GM18511 (cell line): ENCODE measurements around the gene MASTL.

Experiments
- ATAC-seq: cut with Tn5 transposase; IDR thresholded peaks from one replicate; pipeline ENCODE4 v1.9.1; 2021; ENCODE audit warnings: mild to moderate bottlenecking, moderate library complexity; ENCODE audit not compliant: unreplicated experiment

The MASTL gene

GRCh38 chr10:27225011-27225590, 69.9 kb downstream of the MASTL start:
- ATAC-seq: no peak

DNA sequence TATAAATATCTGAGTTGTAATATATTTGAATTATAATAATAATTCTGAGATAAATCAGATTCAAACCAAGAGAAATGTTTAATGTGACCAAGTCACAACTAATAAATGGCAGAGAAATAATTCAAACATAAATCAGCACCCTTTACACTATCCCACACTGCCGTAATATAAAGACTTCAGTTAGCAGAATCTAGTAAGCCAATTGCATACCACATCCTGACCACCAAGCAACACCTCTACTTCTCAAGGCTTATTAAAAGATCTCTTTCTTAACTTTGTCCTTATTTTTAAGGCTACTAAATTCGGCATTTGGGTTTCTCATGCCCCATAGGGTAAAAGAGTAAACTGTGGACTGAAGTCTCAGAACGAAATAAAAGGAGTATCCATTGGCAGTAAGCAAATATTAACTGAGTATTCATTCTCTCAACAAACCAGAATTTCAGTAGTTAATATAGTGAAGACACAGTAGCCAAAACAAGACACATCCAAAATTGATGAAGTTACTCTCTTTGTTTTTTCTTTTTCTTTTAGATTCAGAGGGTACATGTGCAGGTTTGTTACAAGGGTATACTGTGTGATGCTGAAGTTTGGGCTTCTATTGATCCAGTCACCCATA, 70.6 kb downstream of the MASTL start:
- ATAC-seq: no peak

GRCh38 chr10:27230022-27230421, 74.9 kb downstream of the MASTL start:
- ATAC-seq: no peak

GRCh38 chr10:27235706-27236105, 80.6 kb downstream of the MASTL start:
- no peak for ATAC-seq
